B cell (primary cell): ENCODE measurements around the gene SYNE1. TPM values are rescaled to one million over a fixed set of nuclear protein-coding genes. Genes with fewer than 3 reads are reported as not detected.

ENCODE experiments used
- ATAC-seq: fragments of 200-7000 bp; cut with Tn5 transposase; one replicate; pipeline ENCODE4 v1.10.0; 2021; ENCODE audit warnings: low read depth, mild to moderate bottlenecking, moderate number of reproducible peaks, moderate library complexity
- CTCF ChIA-PET: fragments of 350-600 bp; sonication (Branson Sonifier 250); formaldehyde crosslinking; loops from one replicate; lab custom pipeline; 2021; ENCODE audit warnings: antibody characterized with exemption, inconsistent platforms; lab: Charles Lee
- POLR2A ChIA-PET: fragments of 350-600 bp; sonication (Branson Sonifier 250); formaldehyde crosslinking; loops from one replicate; lab custom pipeline; 2021; ENCODE audit warnings: antibody characterized with exemption; lab: Charles Lee
- DNase-seq: peaks from one replicate; pipeline ENCODE4 v3.0.0; 2013
- H2AFZ ChIP-seq: 2 replicates; pipeline ENCODE4 v1.6.1; 2012; ENCODE audit warnings: mild to moderate bottlenecking, low read depth, low read length; ENCODE audit not compliant: insufficient read depth, poor library complexity, severe bottlenecking
- H3K27ac ChIP-seq, 2 donors: 1 replicate in 1 of 2; 2 replicates in 1 of 2; pipeline ENCODE4 v1.5.1; 2012 to 2013; ENCODE audit warnings: low read length in 2 of 2, mild to moderate bottlenecking in 2 of 2, moderate library complexity in 1 of 2
- H3K27me3 ChIP-seq, 4 experiments: fragments of 200-600 bp in 1 of 4; sonication (generic) in 1 of 4; replicated peaks in 1 of 4; 1 replicate in 2 of 4; 2 replicates in 2 of 4; pipeline versions ENCODE4 v1.6.1 to v1.7.0; 2013 to 2016; ENCODE audit warnings: low read length in 3 of 4, mild to moderate bottlenecking in 2 of 4, mixed read lengths in 1 of 4, moderate library complexity in 1 of 4; ENCODE audit not compliant: insufficient read depth in 4 of 4, control insufficient read depth in 3 of 4; ENCODE audit errors: control extremely low read depth in 1 of 4
- H3K36me3 ChIP-seq, 2 experiments: replicated peaks in 1 of 2; 1 replicate in 1 of 2; 2 replicates in 1 of 2; pipeline versions ENCODE4 v1.6.1 to v1.7.1; 2013; ENCODE audit warnings: low read length in 1 of 2; ENCODE audit not compliant: insufficient read depth in 2 of 2, control insufficient read depth in 1 of 2; ENCODE audit errors: control extremely low read depth in 1 of 2, extremely low read depth in 1 of 2
- H3K4me1 ChIP-seq, 2 donors: fragments of 200-600 bp in 1 of 2; sonication (generic) in 1 of 2; 1 replicate in 1 of 2; 2 replicates in 1 of 2; pipeline versions ENCODE4 v1.5.1 to v1.6.1; 2013 to 2017; ENCODE audit warnings: low read length in 2 of 2; ENCODE audit not compliant: control insufficient read depth in 2 of 2, insufficient read depth in 2 of 2
- H3K4me2 ChIP-seq: replicated peaks from 2 replicates; pipeline ENCODE3; 2012; ENCODE audit warnings: mild to moderate bottlenecking, low read depth, low read length; ENCODE audit not compliant: poor library complexity, severe bottlenecking
- H3K4me3 ChIP-seq, 5 experiments: fragments of 200-600 bp in 1 of 5; sonication (generic) in 1 of 5; 1 replicate in 3 of 5; 2 replicates in 2 of 5; pipeline versions ENCODE4 v1.5.1 to v1.7.0; 2011 to 2016; ENCODE audit warnings: low read length in 4 of 5, mild to moderate bottlenecking in 4 of 5, low read depth in 2 of 5, control low read depth in 1 of 5, moderate library complexity in 1 of 5; ENCODE audit not compliant: insufficient read depth in 1 of 5; ENCODE audit errors: control extremely low read depth in 1 of 5, extremely low read depth in 1 of 5
- H3K79me2 ChIP-seq: fragments of 200-600 bp; sonication (generic); one replicate; pipeline ENCODE4 v1.6.0; 2016; ENCODE audit warnings: low read length; ENCODE audit not compliant: control insufficient read depth, insufficient read depth
- H3K9ac ChIP-seq: fragments of 200-600 bp; sonication (generic); 2 replicates; pipeline ENCODE4 v1.6.1; 2017; ENCODE audit warnings: mild to moderate bottlenecking, low read length, moderate library complexity
- H3K9me3 ChIP-seq, 3 donors: one replicate each; pipeline versions ENCODE4 v1.6.1 to v1.7.1; 2013; ENCODE audit warnings: low read length in 2 of 3; ENCODE audit not compliant: control insufficient read depth in 2 of 3, insufficient read depth in 1 of 3; ENCODE audit errors: control extremely low read depth in 1 of 3
- H4K20me1 ChIP-seq: 2 replicates; pipeline ENCODE4 v1.6.0; 2012; ENCODE audit warnings: mild to moderate bottlenecking, low read length; ENCODE audit not compliant: insufficient read depth, control insufficient read depth, poor library complexity, severe bottlenecking
- H3K27ac Mint-ChIP-seq: one replicate; pipeline ENCODE4 v1.8.0; 2021; ENCODE audit warnings: mixed read lengths
- H3K27me3 Mint-ChIP-seq: one replicate; pipeline ENCODE4 v1.8.0; 2021; ENCODE audit warnings: mixed read lengths
- H3K4me1 Mint-ChIP-seq: one replicate; pipeline ENCODE4 v1.8.0; 2021; ENCODE audit warnings: mixed read lengths
- H3K4me3 Mint-ChIP-seq: one replicate; pipeline ENCODE4 v1.8.0; 2021; ENCODE audit warnings: mixed read lengths
- H3K9me3 Mint-ChIP-seq: one replicate; pipeline ENCODE4 v1.8.0; 2022; ENCODE audit warnings: mixed read lengths; ENCODE audit not compliant: insufficient read depth
- CTCF ChIP-seq: fragments of 200-600 bp; IDR thresholded peaks from one replicate; pipeline ENCODE4 v1.8.0; 2022; ENCODE audit warnings: antibody characterized with exemption, mild to moderate bottlenecking
- EZH2 ChIP-seq: IDR thresholded peaks from 2 replicates; pipeline ENCODE4 v1.6.1; 2012; ENCODE audit warnings: borderline replicate concordance, low read depth, mild to moderate bottlenecking, moderate library complexity, low read length; ENCODE audit not compliant: insufficient read depth, poor library complexity, severe bottlenecking
- WGBS: methylation state at CpG from one replicate; pipeline ENCODE4 v1.1.5; 2013; ENCODE audit warnings: missing lambda C conversion rate; ENCODE audit not compliant: insufficient coverage; 5-methylcytosine and 5-hydroxymethylcytosine counted together
- intact Hi-C: fragments of 100-400 bp; cut with micrococcal nuclease; formaldehyde crosslinking; loops from one replicate; pipeline ENCODE4 v1.10.0; 2022
- polyA plus RNA-seq: library from polyadenylated mRNA; depleted of rRNA; stranded (reverse); fragments of >200 nt; gene quantifications from 2 replicates; pipeline ENCODE4 v1.2.3, GENCODE V29; 2012
- total RNA-seq, 2 donors: library from RNA; stranded (reverse); fragments of 120-200 nt in 1 of 2; gene quantifications; 1 replicate in 1 of 2; 2 replicates in 1 of 2; pipeline versions ENCODE4 v1.2.3 to v1.2.4, GENCODE V29; 2013 to 2022

Gene SYNE1
- total and polyA plus RNA-seq, 2 donors (not counting 1 experiment from before 2014, with no cell fraction given), result 49.2 to 108 TPM

- Histone ChIP-seq H3K27ac (no peak overlapping the region), H3K4me3 (no peak overlapping the region), H3K36me3 (no peaks in the 10 kb centered on the region), H3K9me3 (no peaks in the 10 kb centered on the region), H3K9ac (no peak overlapping the region), H3K79me2 (no peaks in the 10 kb centered on the region), H3K4me1 (no peaks in the 10 kb centered on the region), H4K20me1 (no peaks in the 10 kb centered on the region), H2AFZ (no peak overlapping the region), H3K4me2 (no peak overlapping the region), H3K27me3 (peaks cover 0 to 3% (median 0%) of the 10 kb centered on the region in 4 experiments)
- H3K4me3 Mint-ChIP-seq, result no peak overlapping the region
- CTCF ChIA-PET, result no interaction called here
- POLR2A ChIA-PET, result no interaction called here
- no peaks in the 10 kb centered on the region for H3K4me1 Mint-ChIP-seq
- H3K27me3 Mint-ChIP-seq, result peaks cover 3% of the 10 kb centered on the region
- H3K9me3 Mint-ChIP-seq, result no peaks in the 10 kb centered on the region
- TF ChIP-seq EZH2 (no peak), CTCF (no peak)
- 100% methylated on average over 7 of the region's 11 CpGs for WGBS
- intact Hi-C loops, result no loop called here
- no peak for DNase-seq
- no peak overlapping the region for H3K27ac Mint-ChIP-seq
- no peak for ATAC-seq
Observed at GRCh38 chr6:152428126-152428525, 209.0 kb downstream of the SYNE1 start.

- CTCF ChIA-PET, result no interaction called here
- TF ChIP-seq CTCF (no peak), EZH2 (no peak)
- no peaks in the 10 kb centered on the region for H3K79me2 ChIP-seq
- DNase-seq (no peak), ATAC-seq (no peak)
- no peaks in the 10 kb centered on the region for H3K9me3 ChIP-seq
- 83% methylated on average over 6 of the region's 6 CpGs for WGBS
- no peak overlapping the region for H3K4me3 ChIP-seq
- no peaks in the 10 kb centered on the region for H4K20me1 ChIP-seq
- H3K4me1 Mint-ChIP-seq, result no peaks in the 10 kb centered on the region
- peaks cover 3% of the 10 kb centered on the region for H3K27me3 Mint-ChIP-seq
- intact Hi-C loops, result no loop called here
- no peak overlapping the region for H3K27ac Mint-ChIP-seq
- H3K36me3 ChIP-seq, result no peaks in the 10 kb centered on the region
- no peak overlapping the region for H3K9ac ChIP-seq
- H3K4me2 ChIP-seq, result no peak overlapping the region
- H3K27me3 ChIP-seq, result peaks cover 0 to 3% (median 0%) of the 10 kb centered on the region in 4 experiments
- no peak overlapping the region for H3K27ac ChIP-seq
- POLR2A ChIA-PET, result no interaction called here
- H3K9me3 Mint-ChIP-seq, result no peaks in the 10 kb centered on the region
- H3K4me1 ChIP-seq, result no peaks in the 10 kb centered on the region
- H3K4me3 Mint-ChIP-seq, result no peak overlapping the region
- no peak overlapping the region for H2AFZ ChIP-seq
Observed at GRCh38 chr6:152426276-152426675, 210.9 kb downstream of the SYNE1 start.
